T-helper 2 cell treated with Interferon-gamma antibody and Interleukin-4, amounts not matched to agents 5 μg/mL and 100 μg/mL, for 36 hours (primary cell): ENCODE data around the gene LVRN.

Experiments
- DNase-seq: peaks from one replicate; pipeline ENCODE4 v3.0.0; 2021; ENCODE audit warnings: low spot score
- H3K27ac Mint-ChIP-seq: one replicate; pipeline ENCODE4 v1.8.0; 2021; ENCODE audit warnings: mild to moderate bottlenecking, mixed read lengths
- H3K27me3 Mint-ChIP-seq: one replicate; pipeline ENCODE4 v1.8.0; 2021; ENCODE audit warnings: low read depth, mixed read lengths
- H3K36me3 Mint-ChIP-seq: one replicate; pipeline ENCODE4 v1.8.0; 2021; ENCODE audit warnings: low read depth, mixed read lengths
- H3K4me1 Mint-ChIP-seq: one replicate; pipeline ENCODE4 v1.8.0; 2021; ENCODE audit warnings: low read depth, mixed read lengths
- H3K4me3 Mint-ChIP-seq: one replicate; pipeline ENCODE4 v1.8.0; 2022; ENCODE audit warnings: mild to moderate bottlenecking, moderate library complexity, mixed read lengths
- H3K9me3 Mint-ChIP-seq: one replicate; pipeline ENCODE4 v1.8.0; 2021; ENCODE audit warnings: mixed read lengths

LVRN gene

GRCh38 chr5:116063950-116064349 is 101.7 kb downstream of the LVRN start:
- Mint-ChIP-seq H3K4me1 (no peaks in the 10 kb centered on the region), H3K4me3 (no peak overlapping the region), H3K36me3 (no peaks in the 10 kb centered on the region), H3K27ac (no peak overlapping the region), H3K9me3 (no peaks in the 10 kb centered on the region), H3K27me3 (peaks cover 23% of the 10 kb centered on the region)
- no peak for DNase-seq

- Mint-ChIP-seq H3K9me3 (no peaks in the 10 kb centered on the region), H3K27me3 (peaks cover 37% of the 10 kb centered on the region)
- DNase-seq = no peak
Observed at GRCh38 chr5:116068028-116068632, 105.9 kb downstream of the LVRN start.

GRCh38 chr5:116071211-116071610 is 108.9 kb downstream of the LVRN start:
- peaks cover 46% of the 10 kb centered on the region for H3K27me3 Mint-ChIP-seq
- no peak for DNase-seq

More at GRCh38 chr5:116068028-116068632, 105.9 kb downstream of the LVRN start:
- H3K27ac Mint-ChIP-seq = no peak overlapping the region
- no peaks in the 10 kb centered on the region for H3K36me3 Mint-ChIP-seq
- no peaks in the 10 kb centered on the region for H3K4me1 Mint-ChIP-seq
- H3K4me3 Mint-ChIP-seq = no peak overlapping the region

GRCh38 chr5:116075191-116075831 is 113.0 kb downstream of the LVRN start:
- Mint-ChIP-seq H3K27me3 (peaks cover 24% of the 10 kb centered on the region), H3K9me3 (no peaks in the 10 kb centered on the region), H3K36me3 (no peaks in the 10 kb centered on the region), H3K4me3 (no peak overlapping the region), H3K27ac (no peak overlapping the region), H3K4me1 (peaks cover 7% of the 10 kb centered on the region)
- peak; percentile 8 for DNase-seq

More at GRCh38 chr5:116071211-116071610, 108.9 kb downstream of the LVRN start:
- no peak overlapping the region for H3K4me3 Mint-ChIP-seq
- H3K9me3 Mint-ChIP-seq = no peaks in the 10 kb centered on the region
- no peaks in the 10 kb centered on the region for H3K36me3 Mint-ChIP-seq
- H3K4me1 Mint-ChIP-seq = peaks cover 5% of the 10 kb centered on the region
- no peak overlapping the region for H3K27ac Mint-ChIP-seq

- DNase-seq = no peak
- Mint-ChIP-seq H3K36me3 (no peaks in the 10 kb centered on the region), H3K4me1 (peaks cover 8% of the 10 kb centered on the region), H3K27ac (no peak overlapping the region), H3K9me3 (no peaks in the 10 kb centered on the region), H3K4me3 (no peak overlapping the region), H3K27me3 (peaks cover 21% of the 10 kb centered on the region)
Observed at GRCh38 chr5:116076496-116076895, 114.2 kb downstream of the LVRN start.
